Panc1 (cell line): Measurements from ENCODE around the gene IGFBP4. TPM values are rescaled to one million over a fixed set of nuclear protein-coding genes. Genes with fewer than 3 reads are reported as not detected.

Experiments
- ATAC-seq: fragments of 200-7000 bp; cut with Tn5 transposase; 2 replicates; pipeline ENCODE4 v1.9.1; 2020; ENCODE audit warnings: mild to moderate bottlenecking, moderate library complexity
- BruUV-seq: library from RNA; stranded (reverse); fragments of 400-500 nt; replicated peaks from 2 replicates; lab custom pipeline; 2021; lab: Mats Ljungman, UMichigan
- CTCF ChIA-PET: fragments of 300-600 bp; sonication (Branson Sonifier 250); formaldehyde crosslinking; loops from one replicate; lab custom pipeline; 2022; ENCODE audit warnings: antibody characterized with exemption; lab: Charles Lee
- POLR2A ChIA-PET: fragments of 300-600 bp; sonication (Branson Sonifier 250); formaldehyde crosslinking; loops from one replicate; lab custom pipeline; 2022; ENCODE audit warnings: antibody characterized with exemption; lab: Charles Lee
- DNase-seq: peaks from one replicate; pipeline ENCODE4 v3.0.0-alpha.2; 2010; ENCODE audit warnings: low read depth, low spot score
- H3K27ac ChIP-seq: 2 replicates; pipeline ENCODE4 v1.5.1; 2011; ENCODE audit warnings: mild to moderate bottlenecking, low read length, inconsistent platforms
- H3K27me3 ChIP-seq: fragments of 200-500 bp; sonication (Bioruptor generic); 2 replicates; pipeline ENCODE4 v1.6.0; 2014; ENCODE audit warnings: low read length, inconsistent platforms; ENCODE audit not compliant: control insufficient read depth, insufficient read depth
- H3K36me3 ChIP-seq: fragments of 200-500 bp; sonication (Bioruptor generic); 2 replicates; pipeline ENCODE4 v1.5.1; 2014; ENCODE audit warnings: inconsistent platforms, mild to moderate bottlenecking, low read length, moderate library complexity; ENCODE audit not compliant: control insufficient read depth, insufficient read depth
- H3K4me1 ChIP-seq: 2 replicates; pipeline ENCODE4 v1.5.1; 2011; ENCODE audit warnings: inconsistent platforms, mild to moderate bottlenecking, low read length, moderate library complexity; ENCODE audit not compliant: control insufficient read depth, insufficient read depth
- H3K4me3 ChIP-seq, 2 experiments: 2 replicates each; pipeline ENCODE4 v1.5.1; 2011 to 2012; ENCODE audit warnings: low read depth in 2 of 2, low read length in 2 of 2, mild to moderate bottlenecking in 2 of 2, inconsistent platforms in 1 of 2, moderate library complexity in 1 of 2
- H3K9me3 ChIP-seq: fragments of 200-500 bp; sonication (Bioruptor generic); 2 replicates; pipeline ENCODE4 v1.5.1; 2014; ENCODE audit warnings: low read depth, mild to moderate bottlenecking, inconsistent platforms, low read length, moderate library complexity; ENCODE audit not compliant: control insufficient read depth, insufficient read depth
- POLR2AphosphoS5 ChIP-seq: IDR thresholded peaks from 2 replicates; pipeline ENCODE4 v1.6.1; 2012; ENCODE audit warnings: mild to moderate bottlenecking, low read depth, low read length, moderate library complexity
- SIN3A ChIP-seq: IDR thresholded peaks from 2 replicates; pipeline ENCODE4 v1.6.1; 2012; ENCODE audit warnings: low read depth, mild to moderate bottlenecking, low read length, moderate library complexity, borderline replicate concordance; ENCODE audit not compliant: insufficient read depth
- TCF7L2 ChIP-seq: IDR thresholded peaks from 2 replicates; pipeline ENCODE4 v1.6.1; 2011; ENCODE audit warnings: mild to moderate bottlenecking, low read depth, low read length, inconsistent platforms
- in situ Hi-C: cut with HindIII; loops from 2 replicates; pipeline ENCODE4 v1.10.0; 2016; ENCODE audit warnings: low sequenced_read_pairs, low pct_unique_long_range_greater_than_20kb
- intact Hi-C: fragments of 100-400 bp; cut with micrococcal nuclease; formaldehyde crosslinking; loops from one replicate; pipeline ENCODE4 v1.10.0; 2022; ENCODE audit not compliant: unreplicated experiment
- total RNA-seq: library from RNA; stranded (reverse); gene quantifications from one replicate; pipeline ENCODE4 v1.2.1, GENCODE V29; 2021; ENCODE audit not compliant: unreplicated experiment
- TF ChIP-seq, protein P1 (sequence below): fragments of 450-650 bp; IDR thresholded peaks from 2 replicates; pipeline ENCODE4 v1.5.1; 2017; ENCODE audit warnings: mild to moderate bottlenecking
- TF ChIP-seq, protein P2 (sequence below), 2 experiments: IDR thresholded peaks; 2 replicates each; pipeline ENCODE4 v1.6.1; 2011 to 2012; ENCODE audit warnings: low read depth in 2 of 2, control low read depth in 1 of 2, low read length in 1 of 2, mild to moderate bottlenecking in 1 of 2, moderate library complexity in 1 of 2; ENCODE audit not compliant: insufficient read depth in 1 of 2

IGFBP4 gene
- total RNA-seq, 1 experiment from 2014 or later, result 27.1 TPM

GRCh38 chr17:40497695-40498094 lies 54.4 kb downstream of the IGFBP4 start:
- intact Hi-C loops, result no loop called here
- Histone ChIP-seq H3K27ac (no peak overlapping the region), H3K4me1 (peaks cover 10% of the 10 kb centered on the region), H3K9me3 (no peaks in the 10 kb centered on the region), H3K4me3 (no peak overlapping the region), H3K36me3 (no peaks in the 10 kb centered on the region; the same call in 1 of the 2 replicates), H3K27me3 (no peaks in the 10 kb centered on the region)
- BruUV-seq, result no TSS peak
- in situ Hi-C loops, result loop anchor here (5.0 kb wide), 1 partner anchor 35 kb away; no protein-coding TSS in a partner anchor
- TF ChIP-seq TCF7L2, result no peak
- DNase-seq, result no peak
- ChIA-PET CTCF (interaction anchor here (0.9 kb wide), 1 partner anchor 35 kb away, joined by 5 read pairs; no protein-coding TSS in a partner anchor), POLR2A (interaction anchor here (0.8 kb wide), 1 partner anchor 238 kb away, joined by 8 read pairs; no protein-coding TSS in a partner anchor)
- ATAC-seq, result peak; percentile 31; the same call in 1 of the 2 replicates

DNA sequence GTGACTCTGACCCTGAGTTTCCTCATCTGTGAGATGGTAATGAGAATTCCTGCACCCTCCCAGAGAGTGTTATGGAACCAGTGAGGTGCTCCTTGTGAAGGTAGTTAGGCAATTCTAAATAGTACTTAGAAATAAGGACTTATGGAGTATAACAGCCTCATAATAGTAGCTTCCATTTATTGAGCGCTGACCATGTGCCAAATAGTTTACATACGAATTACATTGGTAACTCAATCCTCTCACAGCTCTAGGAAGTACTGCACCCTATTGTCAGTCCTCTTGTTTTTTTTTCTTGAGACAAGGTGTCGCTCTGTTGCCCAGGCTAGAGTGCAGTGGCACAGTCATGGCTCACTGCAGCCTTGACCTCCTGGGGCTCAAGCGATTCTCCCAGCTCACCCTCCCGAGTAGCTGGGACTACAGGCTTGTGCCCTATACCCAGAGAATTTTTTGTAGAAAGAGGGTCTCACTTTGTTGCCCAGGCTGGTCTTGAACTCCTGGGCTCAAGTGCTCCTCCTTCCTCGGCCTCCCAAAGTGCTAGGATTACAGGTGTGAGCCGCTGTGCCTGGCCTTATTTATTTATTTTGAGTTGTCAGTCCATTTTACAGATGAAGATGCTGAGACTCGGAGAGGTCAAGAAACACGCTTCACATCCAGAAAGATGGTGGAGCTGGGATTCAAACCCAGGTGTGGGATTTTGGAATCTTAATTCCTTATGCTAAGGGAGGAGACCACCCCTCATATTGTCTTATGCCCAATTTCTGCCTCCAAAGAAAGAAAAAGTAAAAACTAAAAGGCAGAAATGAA lies 55.2 kb downstream of the IGFBP4 start:
- H3K27ac ChIP-seq, result no peak overlapping the region
- no peaks in the 10 kb centered on the region for H3K27me3 ChIP-seq
- in situ Hi-C loops (loop anchor here (5.0 kb wide), 1 partner anchor 34 kb away; no protein-coding TSS in a partner anchor), intact Hi-C loops (no loop called here)
- peaks cover 10% of the 10 kb centered on the region for H3K4me1 ChIP-seq
- no peak overlapping the region for H3K4me3 ChIP-seq
- TF ChIP-seq SIN3A (no peak), POLR2AphosphoS5 (no peak), TCF7L2 (no peak)
- TF ChIP-seq, protein P1, sequence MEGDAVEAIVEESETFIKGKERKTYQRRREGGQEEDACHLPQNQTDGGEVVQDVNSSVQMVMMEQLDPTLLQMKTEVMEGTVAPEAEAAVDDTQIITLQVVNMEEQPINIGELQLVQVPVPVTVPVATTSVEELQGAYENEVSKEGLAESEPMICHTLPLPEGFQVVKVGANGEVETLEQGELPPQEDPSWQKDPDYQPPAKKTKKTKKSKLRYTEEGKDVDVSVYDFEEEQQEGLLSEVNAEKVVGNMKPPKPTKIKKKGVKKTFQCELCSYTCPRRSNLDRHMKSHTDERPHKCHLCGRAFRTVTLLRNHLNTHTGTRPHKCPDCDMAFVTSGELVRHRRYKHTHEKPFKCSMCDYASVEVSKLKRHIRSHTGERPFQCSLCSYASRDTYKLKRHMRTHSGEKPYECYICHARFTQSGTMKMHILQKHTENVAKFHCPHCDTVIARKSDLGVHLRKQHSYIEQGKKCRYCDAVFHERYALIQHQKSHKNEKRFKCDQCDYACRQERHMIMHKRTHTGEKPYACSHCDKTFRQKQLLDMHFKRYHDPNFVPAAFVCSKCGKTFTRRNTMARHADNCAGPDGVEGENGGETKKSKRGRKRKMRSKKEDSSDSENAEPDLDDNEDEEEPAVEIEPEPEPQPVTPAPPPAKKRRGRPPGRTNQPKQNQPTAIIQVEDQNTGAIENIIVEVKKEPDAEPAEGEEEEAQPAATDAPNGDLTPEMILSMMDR, result no peak
- TF ChIP-seq, protein P2, sequence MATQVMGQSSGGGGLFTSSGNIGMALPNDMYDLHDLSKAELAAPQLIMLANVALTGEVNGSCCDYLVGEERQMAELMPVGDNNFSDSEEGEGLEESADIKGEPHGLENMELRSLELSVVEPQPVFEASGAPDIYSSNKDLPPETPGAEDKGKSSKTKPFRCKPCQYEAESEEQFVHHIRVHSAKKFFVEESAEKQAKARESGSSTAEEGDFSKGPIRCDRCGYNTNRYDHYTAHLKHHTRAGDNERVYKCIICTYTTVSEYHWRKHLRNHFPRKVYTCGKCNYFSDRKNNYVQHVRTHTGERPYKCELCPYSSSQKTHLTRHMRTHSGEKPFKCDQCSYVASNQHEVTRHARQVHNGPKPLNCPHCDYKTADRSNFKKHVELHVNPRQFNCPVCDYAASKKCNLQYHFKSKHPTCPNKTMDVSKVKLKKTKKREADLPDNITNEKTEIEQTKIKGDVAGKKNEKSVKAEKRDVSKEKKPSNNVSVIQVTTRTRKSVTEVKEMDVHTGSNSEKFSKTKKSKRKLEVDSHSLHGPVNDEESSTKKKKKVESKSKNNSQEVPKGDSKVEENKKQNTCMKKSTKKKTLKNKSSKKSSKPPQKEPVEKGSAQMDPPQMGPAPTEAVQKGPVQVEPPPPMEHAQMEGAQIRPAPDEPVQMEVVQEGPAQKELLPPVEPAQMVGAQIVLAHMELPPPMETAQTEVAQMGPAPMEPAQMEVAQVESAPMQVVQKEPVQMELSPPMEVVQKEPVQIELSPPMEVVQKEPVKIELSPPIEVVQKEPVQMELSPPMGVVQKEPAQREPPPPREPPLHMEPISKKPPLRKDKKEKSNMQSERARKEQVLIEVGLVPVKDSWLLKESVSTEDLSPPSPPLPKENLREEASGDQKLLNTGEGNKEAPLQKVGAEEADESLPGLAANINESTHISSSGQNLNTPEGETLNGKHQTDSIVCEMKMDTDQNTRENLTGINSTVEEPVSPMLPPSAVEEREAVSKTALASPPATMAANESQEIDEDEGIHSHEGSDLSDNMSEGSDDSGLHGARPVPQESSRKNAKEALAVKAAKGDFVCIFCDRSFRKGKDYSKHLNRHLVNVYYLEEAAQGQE (IDR thresholded peaks at IDR 0.05; ENCODE audit: insufficient read depth in 1 of 2, low read depth in 2 of 2, low read length in 1 of 2), result no peak
- BruUV-seq, result no TSS peak
- ChIA-PET POLR2A (no interaction called here), CTCF (interaction anchor here (0.9 kb wide), 1 partner anchor 35 kb away, joined by 5 read pairs; no protein-coding TSS in a partner anchor)
- no peaks in the 10 kb centered on the region for H3K9me3 ChIP-seq
- ATAC-seq (no peak), DNase-seq (no peak)
- H3K36me3 ChIP-seq, result no peaks in the 10 kb centered on the region; the same call in 1 of the 2 replicates
